Thoracic aorta (tissue), 2 donors: ENCODE measurements around the gene OCRL. TPM values are rescaled to one million over a fixed set of nuclear protein-coding genes. Genes with fewer than 3 reads are reported as not detected.
A peak's percentile ranks its signal among the peaks of the same experiment; 100 is the strongest.

Source experiments
- ATAC-seq: fragments of 150-250 bp; one replicate; pipeline ENCODE4 v1.8.0; 2017; ENCODE audit warnings: low read depth; ENCODE audit not compliant: insufficient number of reproducible peaks, low FRiP score
- DNase-seq: peaks from one replicate; pipeline ENCODE4 v3.0.0-alpha.2; 2020; ENCODE audit warnings: low spot score
- H3K27ac ChIP-seq, 2 donors: fragments of 200-600 bp; sonication (generic); 1 replicate in 1 of 2; 2 replicates in 1 of 2; pipeline ENCODE4 v1.5.1; 2016; ENCODE audit warnings: mild to moderate bottlenecking in 2 of 2, moderate library complexity in 2 of 2
- H3K27me3 ChIP-seq: fragments of 200-600 bp; sonication (generic); replicated peaks from 2 replicates; pipeline ENCODE4 v1.6.0; 2016; ENCODE audit warnings: mild to moderate bottlenecking; ENCODE audit not compliant: insufficient read depth
- H3K36me3 ChIP-seq: fragments of 200-600 bp; sonication (generic); one replicate; pipeline ENCODE4 v1.5.1; 2016
- H3K4me1 ChIP-seq, 2 donors: fragments of 200-600 bp; sonication (generic); 1 replicate in 1 of 2; 2 replicates in 1 of 2; pipeline versions ENCODE4 v1.5.1 to v1.6.0; 2016; ENCODE audit warnings: low read depth in 2 of 2, mild to moderate bottlenecking in 1 of 2; ENCODE audit not compliant: control insufficient read depth in 1 of 2
- H3K4me3 ChIP-seq: fragments of 200-600 bp; sonication (generic); 2 replicates; pipeline ENCODE4 v1.5.1; 2016; ENCODE audit warnings: mild to moderate bottlenecking
- H3K9me3 ChIP-seq: fragments of 200-600 bp; sonication (generic); 2 replicates; pipeline ENCODE4 v1.5.1; 2016
- total RNA-seq, 2 donors: library from RNA; depleted of rRNA; stranded (reverse); fragments of >200 nt; gene quantifications; one replicate each; pipeline versions ENCODE4 v1.1.0 to v1.2.3, GENCODE V29; 2016
- TF ChIP-seq, protein P1 (sequence below): fragments of 200-600 bp; sonication (generic); IDR thresholded peaks from one replicate; pipeline ENCODE4 v1.5.1; 2019; ENCODE audit warnings: antibody characterized with exemption

OCRL gene
- total RNA-seq, 2 donors from 2014 or later: 19.5 to 27.9 TPM

DNA sequence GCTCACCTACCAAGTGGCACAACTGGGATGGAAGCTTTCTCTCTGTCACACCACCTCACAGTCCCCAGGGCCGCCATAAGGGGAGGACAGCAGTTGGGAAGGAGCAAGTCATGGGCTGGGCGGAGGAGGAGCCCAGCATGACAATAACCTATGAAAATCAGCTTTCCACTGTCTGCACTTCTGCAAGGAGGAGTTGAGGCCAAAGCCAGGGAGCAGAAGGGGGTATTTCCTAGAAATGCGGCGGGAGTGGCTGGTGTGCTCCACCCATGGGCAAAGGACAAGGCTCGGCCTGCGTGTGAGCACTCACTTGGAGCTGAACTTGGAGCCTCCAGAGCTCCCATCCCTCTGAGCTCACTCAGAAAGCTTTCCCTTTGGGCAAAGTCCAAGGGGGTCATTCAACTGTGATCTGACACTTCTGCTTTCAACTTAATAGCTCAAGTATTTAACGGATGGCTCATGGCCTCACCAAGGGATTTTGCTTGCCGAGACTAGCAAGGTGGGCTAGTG lies 96.2 kb downstream of the OCRL start:
- H3K36me3 ChIP-seq: no peaks in the 10 kb centered on the region
- H3K27me3 ChIP-seq: no peaks in the 10 kb centered on the region
- H3K4me1 ChIP-seq: no peaks in the 10 kb centered on the region
- H3K4me3 ChIP-seq: no peak overlapping the region
- TF ChIP-seq, protein P1, sequence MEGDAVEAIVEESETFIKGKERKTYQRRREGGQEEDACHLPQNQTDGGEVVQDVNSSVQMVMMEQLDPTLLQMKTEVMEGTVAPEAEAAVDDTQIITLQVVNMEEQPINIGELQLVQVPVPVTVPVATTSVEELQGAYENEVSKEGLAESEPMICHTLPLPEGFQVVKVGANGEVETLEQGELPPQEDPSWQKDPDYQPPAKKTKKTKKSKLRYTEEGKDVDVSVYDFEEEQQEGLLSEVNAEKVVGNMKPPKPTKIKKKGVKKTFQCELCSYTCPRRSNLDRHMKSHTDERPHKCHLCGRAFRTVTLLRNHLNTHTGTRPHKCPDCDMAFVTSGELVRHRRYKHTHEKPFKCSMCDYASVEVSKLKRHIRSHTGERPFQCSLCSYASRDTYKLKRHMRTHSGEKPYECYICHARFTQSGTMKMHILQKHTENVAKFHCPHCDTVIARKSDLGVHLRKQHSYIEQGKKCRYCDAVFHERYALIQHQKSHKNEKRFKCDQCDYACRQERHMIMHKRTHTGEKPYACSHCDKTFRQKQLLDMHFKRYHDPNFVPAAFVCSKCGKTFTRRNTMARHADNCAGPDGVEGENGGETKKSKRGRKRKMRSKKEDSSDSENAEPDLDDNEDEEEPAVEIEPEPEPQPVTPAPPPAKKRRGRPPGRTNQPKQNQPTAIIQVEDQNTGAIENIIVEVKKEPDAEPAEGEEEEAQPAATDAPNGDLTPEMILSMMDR: no peak
- no peak for ATAC-seq
- no peak for DNase-seq
- no peaks in the 10 kb centered on the region for H3K9me3 ChIP-seq
- no peak overlapping the region for H3K27ac ChIP-seq

DNA sequence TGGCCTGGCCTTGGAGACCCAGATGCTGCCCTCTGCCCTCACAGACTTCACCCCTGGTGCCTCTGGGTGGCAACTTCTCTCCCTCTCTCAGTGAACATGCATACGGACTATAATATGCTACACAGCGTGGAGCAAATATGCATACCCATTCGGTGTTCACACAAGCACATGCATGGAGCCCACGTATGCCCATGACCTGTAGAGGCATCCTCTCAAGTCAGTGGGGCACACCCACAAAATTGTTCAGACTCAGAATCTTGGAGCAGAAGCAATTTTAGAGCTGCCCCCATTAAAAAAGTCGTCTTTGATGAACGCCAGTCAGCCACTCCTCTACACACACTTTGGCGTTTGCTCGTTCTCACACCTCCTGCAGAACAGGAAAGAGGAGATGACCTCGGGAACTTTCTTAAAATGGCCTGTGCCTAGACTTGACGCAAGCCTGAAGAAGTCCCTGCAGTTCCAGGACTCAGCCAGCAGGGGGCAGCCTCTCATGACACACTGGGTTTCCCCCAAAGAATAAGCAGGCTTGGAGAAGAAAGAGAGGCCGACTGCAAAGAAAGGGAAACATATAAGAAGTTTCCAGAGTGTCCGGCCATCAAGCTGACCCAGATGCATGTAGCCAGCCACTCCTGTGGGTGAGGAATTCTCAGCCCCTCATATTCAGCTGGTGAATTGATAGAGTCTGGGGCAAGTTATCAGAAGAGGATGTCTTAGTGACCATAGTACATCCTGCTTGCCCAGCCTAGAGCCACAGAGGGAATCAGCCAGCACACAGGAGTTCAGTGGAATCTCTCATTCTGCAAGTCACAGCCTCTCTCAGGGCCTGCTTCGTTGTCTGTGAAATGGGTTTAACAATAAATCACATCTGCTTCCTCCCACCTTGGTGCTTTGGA lies 97.4 kb downstream of the OCRL start:
- DNase-seq (no peak), ATAC-seq (no peak)
- Histone ChIP-seq H3K36me3 (no peaks in the 10 kb centered on the region), H3K4me3 (no peak overlapping the region), H3K27me3 (no peaks in the 10 kb centered on the region), H3K4me1 (no peaks in the 10 kb centered on the region), H3K9me3 (no peaks in the 10 kb centered on the region), H3K27ac (no peak overlapping the region)
- TF ChIP-seq, protein P1: peak; percentile 87

DNA sequence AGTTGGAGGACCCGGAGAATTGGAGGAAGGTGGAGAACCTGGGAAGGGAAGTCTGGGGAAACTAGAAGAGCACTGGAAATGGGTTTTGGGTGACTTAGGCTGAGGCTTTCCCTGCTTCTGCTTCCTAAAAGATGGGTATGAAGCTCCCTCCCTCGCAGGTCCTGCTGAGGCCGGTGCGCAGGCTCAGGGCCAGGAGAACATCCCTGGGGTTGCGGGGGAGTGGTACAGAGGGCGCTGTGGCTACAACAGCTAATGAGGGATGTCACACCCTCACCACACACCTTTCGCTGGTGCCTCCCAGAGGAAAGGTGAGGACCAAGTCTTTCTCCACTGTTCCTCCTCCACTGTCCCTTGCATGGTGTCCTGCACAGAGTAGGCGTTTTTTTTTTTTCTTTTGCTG lies 98.9 kb downstream of the OCRL start:
- ATAC-seq: no peak
- H3K36me3 ChIP-seq: no peaks in the 10 kb centered on the region
- TF ChIP-seq, protein P1: no peak
- DNase-seq: no peak
- H3K4me1 ChIP-seq: no peaks in the 10 kb centered on the region
- H3K27me3 ChIP-seq: no peaks in the 10 kb centered on the region
- H3K9me3 ChIP-seq: no peaks in the 10 kb centered on the region
- H3K4me3 ChIP-seq: no peak overlapping the region
- H3K27ac ChIP-seq: no peak overlapping the region

DNA sequence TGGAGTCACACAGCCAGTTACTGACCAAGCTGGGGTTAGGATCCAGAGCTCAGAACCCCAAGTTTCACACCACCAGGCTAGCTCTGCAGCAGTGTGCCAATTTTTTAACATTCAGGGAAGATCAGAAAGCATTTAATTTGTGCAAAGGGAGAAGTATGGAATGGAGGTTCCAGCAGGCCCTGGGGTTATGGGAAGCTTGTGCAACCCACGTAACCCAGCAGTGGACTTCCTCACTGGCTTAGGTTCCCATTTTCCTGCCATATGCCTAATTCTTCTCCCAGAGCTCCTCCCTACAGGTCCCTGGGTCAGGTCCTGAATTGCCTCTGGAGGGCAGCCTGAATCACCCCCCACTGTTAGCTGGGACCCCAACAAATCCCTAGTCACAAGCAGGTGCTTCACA lies 100.7 kb downstream of the OCRL start:
- ATAC-seq (no peak), DNase-seq (no peak)
- H3K27ac ChIP-seq: no peak overlapping the region
- H3K27me3 ChIP-seq: no peaks in the 10 kb centered on the region
- no peaks in the 10 kb centered on the region for H3K4me1 ChIP-seq
- H3K4me3 ChIP-seq: no peak overlapping the region
- H3K36me3 ChIP-seq: no peaks in the 10 kb centered on the region
- TF ChIP-seq, protein P1: no peak
- no peaks in the 10 kb centered on the region for H3K9me3 ChIP-seq

DNA sequence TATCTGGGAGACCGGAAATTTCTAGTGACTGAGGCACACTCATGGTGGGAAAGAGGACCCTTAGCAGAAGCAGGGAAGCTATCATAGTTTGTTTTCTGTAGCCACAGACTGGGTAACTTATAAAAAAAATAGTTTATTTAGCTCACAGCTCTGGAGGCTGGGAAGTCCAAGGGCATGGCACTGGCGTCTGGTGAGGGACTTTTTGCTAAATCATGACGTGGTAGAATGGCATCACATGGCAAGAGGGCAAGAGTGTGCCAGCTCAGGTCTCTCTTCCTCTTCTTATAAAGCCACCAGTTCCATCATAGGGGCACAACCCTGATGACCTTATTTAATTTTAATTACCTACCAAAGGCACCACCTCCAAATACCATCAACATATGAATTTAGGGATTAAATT lies 101.4 kb downstream of the OCRL start:
- ATAC-seq (no peak), DNase-seq (no peak)
- TF ChIP-seq, protein P1: no peak
- Histone ChIP-seq H3K36me3 (no peaks in the 10 kb centered on the region), H3K27me3 (no peaks in the 10 kb centered on the region), H3K4me1 (no peaks in the 10 kb centered on the region), H3K4me3 (no peak overlapping the region), H3K27ac (no peak overlapping the region), H3K9me3 (no peaks in the 10 kb centered on the region)
